NCI-H2029 treated with DMSO at 0.1 percent for 48 hours (cell line): ENCODE results near the gene KANSL1L.
A peak's percentile ranks its signal among the peaks of the same experiment; 100 is the strongest.

ENCODE experiments used
- DNase-seq: peaks from one replicate; lab custom pipeline; 2025; lab: John Stamatoyannopoulos, UW

KANSL1L gene

GRCh38 chr2:210063306-210063705 lies 107.9 kb downstream of the KANSL1L start:
- DNase-seq: no peak

GRCh38 chr2:210055825-210056224 lies 115.4 kb downstream of the KANSL1L start:
- no peak for DNase-seq

GRCh38 chr2:210054696-210055095 lies 116.5 kb downstream of the KANSL1L start:
- DNase-seq: no peak

GRCh38 chr2:210050885-210051284 lies 120.3 kb downstream of the KANSL1L start:
- DNase-seq: no peak

GRCh38 chr2:210049831-210050230 lies 121.4 kb downstream of the KANSL1L start:
- no peak for DNase-seq

GRCh38 chr2:210046851-210047500 lies 124.2 kb downstream of the KANSL1L start:
- no peak for DNase-seq

- no peak for DNase-seq
These were observed 133.1 kb downstream of the KANSL1L start for GRCh38 chr2:210038078-210038477.

- no peak for DNase-seq
These were observed 135.5 kb downstream of the KANSL1L start for GRCh38 chr2:210035679-210036078.

GRCh38 chr2:210034087-210034683 lies 137.0 kb downstream of the KANSL1L start:
- no peak for DNase-seq

GRCh38 chr2:210028178-210028577 lies 143.0 kb downstream of the KANSL1L start:
- peak; percentile 73 for DNase-seq

- peak; percentile 46 for DNase-seq
These were observed 143.6 kb downstream of the KANSL1L start for GRCh38 chr2:210027608-210028007.

GRCh38 chr2:210022824-210023223 lies 148.4 kb downstream of the KANSL1L start:
- no peak for DNase-seq

- no peak for DNase-seq
These were observed 151.1 kb downstream of the KANSL1L start for GRCh38 chr2:210020138-210020537.

GRCh38 chr2:210009896-210010295 lies 161.3 kb downstream of the KANSL1L start:
- DNase-seq: no peak

- no peak for DNase-seq
These were observed 162.1 kb downstream of the KANSL1L start for GRCh38 chr2:210009126-210009525.

- no peak for DNase-seq
These were observed 163.3 kb downstream of the KANSL1L start for GRCh38 chr2:210007895-210008294.

- DNase-seq: no peak
These were observed 166.3 kb downstream of the KANSL1L start for GRCh38 chr2:210004881-210005280.

- no peak for DNase-seq
These were observed 167.8 kb downstream of the KANSL1L start for GRCh38 chr2:210003359-210003758.

- DNase-seq: peak; percentile 76
These were observed 168.8 kb downstream of the KANSL1L start, which contains the start of gene RPE for GRCh38 chr2:210002158-210003157. Gene RPE, plus strand, starts transcription at chr2:210002638. Its CDS starts 24 bp downstream, at chr2:210002662.

- DNase-seq: no peak
These were observed 170.5 kb downstream of the KANSL1L start for GRCh38 chr2:210000464-210001324.

- DNase-seq: no peak
These were observed 172.6 kb downstream of the KANSL1L start for GRCh38 chr2:209998596-209998995.

GRCh38 chr2:209993968-209994367 lies 177.2 kb downstream of the KANSL1L start:
- no peak for DNase-seq
